ENCODE data around the gene MRPS14. TPM values are rescaled to one million over a fixed set of nuclear protein-coding genes. Genes with fewer than 3 reads are reported as not detected.

The MRPS14 gene
- total and polyA plus RNA-seq, 9 of the 15 experiments (the other 6 are each of a cell fraction or from before 2014, with no cell fraction given): 38.1 to 231 (median 54.9) TPM

DNA sequence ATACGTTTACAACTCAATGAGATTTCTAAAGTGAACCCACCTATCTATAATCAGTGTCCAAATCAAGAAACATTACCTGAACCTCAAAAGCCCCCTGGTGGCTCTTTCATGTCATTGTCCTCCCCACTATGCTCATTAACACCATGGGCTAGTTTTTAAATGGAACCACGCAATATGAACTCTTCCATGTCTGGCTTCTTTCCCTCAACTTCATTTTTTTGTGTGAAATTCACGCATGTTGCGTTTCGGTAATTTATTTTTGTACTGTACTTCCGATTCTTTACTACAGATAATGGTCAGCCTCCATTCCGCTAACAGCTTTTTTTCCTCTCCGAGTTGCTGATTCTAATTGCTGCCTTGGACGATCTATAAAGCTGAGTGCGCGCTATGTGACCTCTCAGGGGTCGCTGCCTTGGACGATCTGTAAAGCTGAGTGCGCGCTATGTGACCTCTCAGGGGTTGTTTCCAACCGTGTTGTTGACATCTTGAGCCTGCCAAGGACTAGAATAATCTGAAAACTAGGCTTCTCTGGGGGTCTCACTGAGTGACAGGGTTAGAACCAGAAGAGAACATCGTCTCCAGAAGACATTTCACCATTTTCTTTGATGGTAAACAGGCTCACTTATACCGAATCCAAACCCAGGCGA is 24.5 kb downstream of the MRPS14 start (continued):
- peak; percentile 52 for TF ChIP-seq CHD1 (IDR thresholded peaks at IDR 0.05; ENCODE audit: low read length)
- TF ChIP-seq MYBL2 (IDR thresholded peaks at IDR 0.05; ENCODE audit: low read depth): no peak
- TF ChIP-seq MYBL2 (CRISPR knock-in tag; IDR thresholded peaks at IDR 0.05; ENCODE audit: borderline replicate concordance): no peak
- TF ChIP-seq NR4A1 (CRISPR knock-in tag; IDR thresholded peaks at IDR 0.05): no peak
- TF ChIP-seq NR4A1 (tag; IDR thresholded peaks at IDR 0.05): peak; percentile 75; the same call in 1 of the 2 replicates
- TF ChIP-seq TCF15 (CRISPR knock-in tag; IDR thresholded peaks at IDR 0.05): peak; percentile 74; the same call in 1 of the 2 replicates
- TF ChIP-seq KLF10 (CRISPR knock-in tag; IDR thresholded peaks at IDR 0.05): no peak
- no peak for TF ChIP-seq MCM7 (IDR thresholded peaks at IDR 0.05)
- peak; percentile 24 to 33; a peak in 2 of 4 replicates for TF ChIP-seq TEAD1 (CRISPR knock-in tag; IDR thresholded peaks at IDR 0.05)
- TF ChIP-seq CHAMP1 (IDR thresholded peaks at IDR 0.05): 0 out of 2 replicates have a peak, but pooled peaks have one; percentile 14
- TF ChIP-seq, protein P1, sequence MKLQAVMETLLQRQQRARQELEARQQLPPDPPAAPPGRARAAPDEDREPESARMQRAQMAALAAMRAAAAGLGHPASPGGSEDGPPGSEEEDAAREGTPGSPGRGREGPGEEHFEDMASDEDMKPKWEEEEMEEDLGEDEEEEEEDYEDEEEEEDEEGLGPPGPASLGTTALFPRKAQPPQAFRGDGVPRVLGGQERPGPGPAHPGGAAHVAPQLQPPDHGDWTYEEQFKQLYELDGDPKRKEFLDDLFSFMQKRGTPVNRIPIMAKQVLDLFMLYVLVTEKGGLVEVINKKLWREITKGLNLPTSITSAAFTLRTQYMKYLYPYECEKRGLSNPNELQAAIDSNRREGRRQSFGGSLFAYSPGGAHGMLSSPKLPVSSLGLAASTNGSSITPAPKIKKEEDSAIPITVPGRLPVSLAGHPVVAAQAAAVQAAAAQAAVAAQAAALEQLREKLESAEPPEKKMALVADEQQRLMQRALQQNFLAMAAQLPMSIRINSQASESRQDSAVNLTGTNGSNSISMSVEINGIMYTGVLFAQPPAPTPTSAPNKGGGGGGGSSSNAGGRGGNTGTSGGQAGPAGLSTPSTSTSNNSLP (IDR thresholded peaks at IDR 0.05; ENCODE audit: borderline replicate concordance, low read depth, low read length): peak; percentile 90; the same call in 1 of the 2 replicates
- 0 out of 2 replicates have a peak, but pooled peaks have one; percentile 60 for TF ChIP-seq ZFP30 (CRISPR knock-in tag; IDR thresholded peaks at IDR 0.05; ENCODE audit: borderline replicate concordance)
- no peak for TF ChIP-seq PHF8 (IDR thresholded peaks at IDR 0.05; ENCODE audit: borderline replicate concordance, low read length)
- no peak for TF ChIP-seq SAFB (IDR thresholded peaks at IDR 0.05; ENCODE audit: borderline replicate concordance, low read depth, low read length)
- no peak for TF ChIP-seq ZBTB2 (IDR thresholded peaks at IDR 0.05)
- TF ChIP-seq L3MBTL2 (IDR thresholded peaks at IDR 0.05): 0 out of 2 replicates have a peak, but pooled peaks have one; percentile 87
- no peak for TF ChIP-seq MED1 (CRISPR knock-in tag; IDR thresholded peaks at IDR 0.05; ENCODE audit: borderline replicate concordance)
- no peak for TF ChIP-seq SMARCB1 (IDR thresholded peaks at IDR 0.05; ENCODE audit: insufficient read length, low read depth)
- no peak for TF ChIP-seq KLF13 (tag; IDR thresholded peaks at IDR 0.05; ENCODE audit: borderline replicate concordance, low read depth)
- TF ChIP-seq ZFPM2 (CRISPR knock-in tag; IDR thresholded peaks at IDR 0.05): no peak
- 0 out of 2 replicates have a peak, but pooled peaks have one; percentile 10 for TF ChIP-seq DPF2 (IDR thresholded peaks at IDR 0.05)
- peak; percentile 67; the same call in 1 of the 2 replicates for TF ChIP-seq ZNF165 (CRISPR knock-in tag; IDR thresholded peaks at IDR 0.05; ENCODE audit: borderline replicate concordance)
- TF ChIP-seq E2F3 (CRISPR knock-in tag; IDR thresholded peaks at IDR 0.05): 0 out of 2 replicates have a peak, but pooled peaks have one; percentile 17
- TF ChIP-seq ZNF316 (IDR thresholded peaks at IDR 0.05): peak; percentile 74

Data from K562 (cell line).